HepG2 (cell line): Measurements from ENCODE around the gene HDGFL3. TPM values are rescaled to one million over a fixed set of nuclear protein-coding genes. Genes with fewer than 3 reads are reported as not detected.
"Not testable (repeated sequence)": the region's sequence is repeated elsewhere in the genome, so short reads cannot be mapped to it uniquely, and the experiment has no call there.

Experiments used
- ATAC-seq: fragments of 200-7000 bp; cut with Tn5 transposase; 3 replicates; pipeline ENCODE4 v1.9.1; 2020; ENCODE audit warnings: mild to moderate bottlenecking, moderate library complexity
- BruUV-seq: library from RNA; stranded (reverse); fragments of 400-500 nt; replicated peaks from 2 replicates; lab custom pipeline; 2021; lab: Mats Ljungman, UMichigan
- CTCF ChIA-PET: fragments of 300-600 bp; formaldehyde crosslinking; extraction: SDS; loops from one replicate; lab custom pipeline; 2021; ENCODE audit warnings: low total read pairs, inconsistent platforms, low intra/inter-chr PET ratio; lab: Yijun Ruan, JAX
- POLR2A ChIA-PET: fragments of 350-600 bp; sonication (Branson Sonifier 250); formaldehyde crosslinking; loops from one replicate; lab custom pipeline; 2020; ENCODE audit warnings: antibody characterized with exemption, inconsistent platforms; lab: Yijun Ruan, JAX
- DNase-seq: peaks from one replicate; pipeline ENCODE4 v3.0.0-alpha.2; 2015; ENCODE audit warnings: low spot score
- FAIRE-seq: peaks from 3 replicates; lab custom pipeline; 2011; peaks lifted over from hg19 to GRCh38; lab: Jason Lieb, UNC
- H2AFZ ChIP-seq: one replicate; pipeline ENCODE4 v1.6.1; 2011; ENCODE audit warnings: low read length, inconsistent platforms
- H3K27ac ChIP-seq: fragments of 300-600 bp; 3 replicates; pipeline ENCODE4 v1.8.0; 2011; ENCODE audit warnings: mixed run types, mild to moderate bottlenecking, mixed read lengths, low read length, inconsistent platforms; ENCODE audit not compliant: insufficient read depth; ENCODE audit errors: extremely low read length
- H3K27me3 ChIP-seq, 2 experiments: fragments of 200-600 bp in 1 of 2; 2 replicates in 1 of 2; 3 replicates in 1 of 2; pipeline versions ENCODE4 v1.6.0 to v1.8.0; 2011; ENCODE audit warnings: low read length in 2 of 2, mild to moderate bottlenecking in 2 of 2, moderate library complexity in 2 of 2, inconsistent platforms in 1 of 2; ENCODE audit not compliant: insufficient read depth in 2 of 2, control insufficient read depth in 1 of 2
- H3K36me3 ChIP-seq, 2 experiments: fragments of 200-600 bp in 1 of 2; replicated peaks in 1 of 2; 2 replicates in 1 of 2; 3 replicates in 1 of 2; pipeline versions ENCODE4 v1.5.1 to v1.8.0; 2011; ENCODE audit warnings: low read length in 2 of 2, inconsistent platforms in 1 of 2; ENCODE audit not compliant: insufficient read depth in 2 of 2, control insufficient read depth in 1 of 2
- H3K4me1 ChIP-seq: 2 replicates; pipeline ENCODE4 v1.5.1; 2012; ENCODE audit warnings: low read length, inconsistent platforms; ENCODE audit not compliant: insufficient read depth
- H3K4me2 ChIP-seq: 2 replicates; pipeline ENCODE4 v1.6.0; 2011; ENCODE audit warnings: low read depth, low read length, inconsistent platforms
- H3K4me3 ChIP-seq, 3 experiments: fragments of 200-600 bp in 1 of 3; sonication (generic), shearing (Covaris generic) in 1 of 3; replicated peaks in 1 of 3; 2 replicates each; pipeline ENCODE4 v1.5.1; 2011 to 2016; ENCODE audit warnings: low read length in 3 of 3, inconsistent platforms in 2 of 3, low read depth in 2 of 3, mild to moderate bottlenecking in 2 of 3, control low read depth in 1 of 3, mixed read lengths in 1 of 3; ENCODE audit not compliant: insufficient read depth in 1 of 3
- H3K79me2 ChIP-seq: one replicate; pipeline ENCODE4 v1.6.1; 2011; ENCODE audit warnings: low read length, inconsistent platforms; ENCODE audit not compliant: insufficient read depth
- H3K9ac ChIP-seq: 2 replicates; pipeline ENCODE4 v1.6.0; 2011; ENCODE audit warnings: mild to moderate bottlenecking, low read depth, low read length, inconsistent platforms; ENCODE audit not compliant: insufficient read depth
- H3K9me3 ChIP-seq: 2 replicates; pipeline ENCODE4 v1.5.1; 2012; ENCODE audit warnings: mild to moderate bottlenecking, low read length
- H4K20me1 ChIP-seq: 2 replicates; pipeline ENCODE4 v1.6.0; 2011; ENCODE audit warnings: inconsistent platforms, mild to moderate bottlenecking, low read length, moderate library complexity; ENCODE audit not compliant: insufficient read depth
- ATF2 ChIP-seq: sonication (generic); formaldehyde crosslinking; IDR thresholded peaks from 2 replicates; pipeline ENCODE4 v1.4.0; 2020; ENCODE audit warnings: missing genetic modification reagents
- CAMTA2 ChIP-seq: sonication (generic); formaldehyde crosslinking; IDR thresholded peaks from 2 replicates; pipeline ENCODE4 v1.4.0; 2020; ENCODE audit warnings: mild to moderate bottlenecking, missing genetic modification reagents, borderline replicate concordance
- ELF1 ChIP-seq: sonication (generic); formaldehyde crosslinking; IDR thresholded peaks from 2 replicates; pipeline ENCODE4 v1.4.0; 2020; ENCODE audit warnings: missing genetic modification reagents
- GABPB1 ChIP-seq: IDR thresholded peaks from 2 replicates; pipeline ENCODE4 v1.6.1; 2016; ENCODE audit warnings: mild to moderate bottlenecking, missing genetic modification reagents, moderate library complexity, missing compliant biosample characterization
- HNF4A ChIP-seq: sonication (generic); formaldehyde crosslinking; IDR thresholded peaks from 2 replicates; pipeline ENCODE4 v1.4.0; 2020; ENCODE audit warnings: missing genetic modification reagents
- PHF8 ChIP-seq: sonication (generic); formaldehyde crosslinking; IDR thresholded peaks from 2 replicates; pipeline ENCODE4 v1.5.0; 2020; ENCODE audit warnings: missing genetic modification reagents
- SOX6 ChIP-seq, 2 experiments: fragments of 450-650 bp in 1 of 2; sonication (generic) in 1 of 2; formaldehyde crosslinking in 1 of 2; IDR thresholded peaks; 2 replicates each; pipeline versions ENCODE4 v1.4.0 to v1.6.1; 2017 to 2020; ENCODE audit warnings: antibody characterized with exemption in 1 of 2, mild to moderate bottlenecking in 1 of 2, missing genetic modification reagents in 1 of 2
- ZFX ChIP-seq: sonication (generic); formaldehyde crosslinking; IDR thresholded peaks from 2 replicates; pipeline ENCODE4 v1.4.0; 2020; ENCODE audit warnings: mild to moderate bottlenecking, low read depth, missing genetic modification reagents, moderate library complexity
- ZNF678 ChIP-seq: sonication (generic); formaldehyde crosslinking; IDR thresholded peaks from 2 replicates; pipeline ENCODE4 v1.4.0; 2020; ENCODE audit warnings: mild to moderate bottlenecking, missing genetic modification reagents
- ZNF782 ChIP-seq: sonication (generic); formaldehyde crosslinking; IDR thresholded peaks from 2 replicates; pipeline ENCODE4 v1.4.0; 2020; ENCODE audit warnings: missing genetic modification reagents, mild to moderate bottlenecking, borderline replicate concordance
- WGBS: methylation state at CpG from one replicate; pipeline ENCODE4 v1.1.6; 2017; ENCODE audit warnings: low lambda C conversion rate; 5-methylcytosine and 5-hydroxymethylcytosine counted together
- in situ Hi-C: cut with HindIII; loops from 2 replicates; pipeline ENCODE4 v1.10.0; 2017; ENCODE audit warnings: low pct_unique_long_range_greater_than_20kb; ENCODE audit not compliant: extremely low pct_ligation_motif_present
- intact Hi-C: fragments of 100-400 bp; cut with micrococcal nuclease; formaldehyde crosslinking; loops from one replicate; pipeline ENCODE4 v1.10.0; 2022; ENCODE audit not compliant: unreplicated experiment
- polyA plus RNA-seq, 8 experiments: library from polyadenylated mRNA; depleted of rRNA in 3 of 8; stranded (reverse) in 7 of 8; unstranded in 1 of 8; fragments of >200 nt; fragmentation: Illumina TruSeq in 4 of 8; extraction: Trizol in 4 of 8; gene quantifications; 2 replicates each; pipeline versions ENCODE4 v1.2.1 to v1.2.3, GENCODE V29; 2011 to 2016; ENCODE audit warnings: low read depth in 4 of 8, missing spikeins in 1 of 8, mixed read lengths in 1 of 8; ENCODE audit not compliant: insufficient read depth in 1 of 8
- total RNA-seq, 5 experiments: library from RNA; depleted of rRNA; stranded (reverse); fragments of >200 nt; fragmentation: Illumina TruSeq; extraction: Trizol; gene quantifications; 2 replicates each; pipeline ENCODE4 v1.2.3, GENCODE V29; 2016; ENCODE audit warnings: low read depth in 1 of 5

HDGFL3 gene
- total and polyA plus RNA-seq, 2 of the 13 experiments (the other 11 are each of a cell fraction or from before 2014, with no cell fraction given), result 0.07 to 0.09 TPM

GRCh38 chr15:83092309-83092976, 115.2 kb downstream of the HDGFL3 start (continued):
- TF ChIP-seq ATF2 (CRISPR knock-in tag), result no peak

GRCh38 chr15:83091965-83092308, 115.7 kb downstream of the HDGFL3 start:
- H3K4me2 ChIP-seq, H3K79me2 ChIP-seq, H2AFZ ChIP-seq, intact Hi-C loops, BruUV-seq, in situ Hi-C loops, POLR2A ChIA-PET, FAIRE-seq, H3K27me3 ChIP-seq, H3K4me3 ChIP-seq, DNase-seq, CTCF ChIA-PET, H3K27ac ChIP-seq, H3K9ac ChIP-seq, H4K20me1 ChIP-seq, H3K4me1 ChIP-seq, H3K9me3 ChIP-seq, H3K36me3 ChIP-seq, ATAC-seq: not testable (repeated sequence)
- WGBS, result 15% methylated on average over 3 of the region's 3 CpGs

DNA sequence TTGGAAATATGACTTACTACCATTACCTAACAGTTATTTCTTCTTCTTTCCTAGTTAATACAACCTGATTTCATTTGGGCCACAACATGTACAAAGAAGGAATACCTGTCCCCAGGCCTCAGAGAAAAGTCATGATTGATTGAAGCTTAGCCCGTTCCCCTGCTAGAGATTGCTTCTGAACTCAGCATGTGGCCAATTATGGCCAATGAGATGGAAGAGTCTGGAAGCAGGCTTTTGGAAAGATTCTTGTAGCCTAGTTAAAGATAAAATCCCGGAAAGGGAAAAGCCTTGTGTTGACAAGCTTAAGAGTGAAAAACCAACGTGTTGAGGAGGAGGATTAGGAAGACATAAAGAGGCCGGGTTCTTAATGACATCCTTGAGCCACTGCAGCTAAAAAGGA, 117.2 kb downstream of the HDGFL3 start:
- Histone ChIP-seq H3K4me3 (no peak overlapping the region), H3K27me3 (peaks cover 0 to 9% of the 10 kb centered on the region in 2 experiments; a peak in 1 of 5 replicates), H3K27ac (no peak overlapping the region), H3K9me3 (no peaks in the 10 kb centered on the region), H4K20me1 (no peaks in the 10 kb centered on the region), H3K4me2 (no peak overlapping the region), H2AFZ (no peak overlapping the region), H3K4me1 (no peaks in the 10 kb centered on the region), H3K9ac (no peak overlapping the region)
- DNase-seq (no peak), FAIRE-seq (no peak), ATAC-seq (no peak)
- intact Hi-C loops, result no loop called here
- ChIA-PET POLR2A (no interaction called here), CTCF (no interaction called here)
- WGBS, result 15% methylated on average over 4 of the region's 4 CpGs
- in situ Hi-C loops, result no loop called here
- TF ChIP-seq ELF1 (no peak), ZNF678 (CRISPR knock-in tag) (no peak), ZFX (CRISPR knock-in tag) (no peak), PHF8 (CRISPR knock-in tag) (no peak), CAMTA2 (CRISPR knock-in tag) (no peak), HNF4A (CRISPR knock-in tag) (no peak), GABPB1 (CRISPR knock-in tag) (no peak), ZNF782 (CRISPR knock-in tag) (no peak), SOX6 (IDR thresholded peaks at IDR 0.05) (no peak), SOX6 (CRISPR knock-in tag; IDR thresholded peaks at IDR 0.05) (no peak)
- TF ChIP-seq, all 625 proteins: peak for 0
- Histone ChIP-seq H3K36me3 (no peaks in the 10 kb centered on the region), H3K79me2 (no peaks in the 10 kb centered on the region)
- no TSS peak for BruUV-seq
